ENCODE data around the gene KPNB1.
A peak's percentile ranks its signal among the peaks of the same experiment; 100 is the strongest.

The KPNB1 gene

DNA sequence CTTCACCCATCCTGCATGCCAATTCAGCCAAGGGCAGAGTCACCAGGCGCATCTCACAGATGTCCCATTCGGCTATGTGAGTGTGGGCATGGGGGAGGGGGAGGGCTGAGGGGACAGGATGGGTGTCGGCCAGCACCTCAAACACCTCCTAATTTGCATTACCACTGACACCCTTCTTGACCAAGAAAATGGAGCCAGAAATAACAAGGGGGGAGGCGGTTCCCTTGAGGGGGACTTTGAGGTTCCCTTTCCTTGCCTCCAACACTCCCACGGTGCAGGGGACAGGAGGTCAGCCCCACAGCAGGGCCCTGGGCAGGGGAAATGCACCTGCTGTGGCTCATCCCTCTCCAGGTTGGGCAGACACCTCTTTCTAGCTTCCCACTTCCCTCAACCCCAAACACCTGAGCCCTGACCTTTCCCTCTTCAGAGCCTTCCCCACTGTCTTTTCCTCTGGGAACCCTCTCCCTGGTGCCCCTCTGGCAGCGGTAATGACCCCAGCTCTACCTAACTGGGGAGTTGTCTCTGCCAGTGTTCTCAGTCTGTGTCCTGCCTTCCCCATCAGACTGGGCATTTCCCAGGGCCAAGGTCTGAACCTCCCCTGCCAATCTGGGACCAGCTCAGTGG is 65.2 kb downstream of the KPNB1 start:
- DNase-seq = no peak

DNA sequence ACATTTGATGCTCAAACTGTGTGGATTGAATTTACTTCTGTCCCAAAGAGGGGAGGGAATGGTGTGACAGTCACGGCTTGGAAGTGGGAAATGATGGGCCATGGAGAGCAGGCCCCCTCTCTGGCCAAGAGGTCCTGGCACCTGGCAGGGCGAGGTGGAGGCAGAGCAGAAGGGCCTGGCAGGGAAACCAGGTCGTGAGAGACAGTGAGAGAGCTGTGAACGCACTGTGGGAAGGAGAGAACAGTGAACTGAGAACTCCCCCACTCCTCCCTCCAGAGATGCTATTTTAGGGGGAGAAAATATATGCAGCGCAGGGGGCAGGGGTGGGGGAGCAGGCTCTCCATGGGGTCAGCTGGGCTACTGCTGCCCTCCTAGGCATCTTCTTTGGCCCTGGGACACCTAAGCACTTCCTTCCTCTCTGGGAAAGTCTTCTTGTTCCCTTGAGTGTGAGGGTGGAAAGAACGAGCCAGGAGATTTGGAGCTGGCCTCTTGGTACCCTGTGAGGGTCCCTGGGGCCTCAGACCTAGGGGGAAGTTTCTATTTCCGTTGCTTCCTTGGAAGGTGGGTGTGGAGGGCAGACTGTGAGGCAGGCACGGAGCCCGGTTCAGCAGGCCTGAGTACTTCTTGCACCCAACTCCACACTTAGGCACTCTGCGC is 66.1 kb downstream of the KPNB1 start:
- no peak for DNase-seq

DNA sequence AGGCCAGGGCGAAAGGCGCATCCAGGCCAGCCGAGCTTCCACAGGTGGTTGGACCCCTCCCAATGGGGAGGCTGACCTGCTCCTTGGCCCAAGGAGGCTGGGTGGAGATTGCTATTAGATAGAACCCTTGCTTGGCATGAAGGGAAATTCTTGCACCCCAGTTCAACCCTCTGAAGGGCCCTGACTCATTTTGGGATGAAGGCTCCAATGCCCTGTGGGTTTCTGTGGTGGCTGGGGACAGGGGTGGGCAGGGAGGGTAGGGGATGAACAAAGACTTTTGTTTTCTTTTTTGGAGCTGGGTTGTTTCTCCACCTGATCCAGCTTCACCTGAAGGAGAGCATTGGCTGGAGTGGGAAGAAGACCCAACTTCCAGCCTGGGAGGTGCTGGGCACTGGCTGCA is 66.7 kb downstream of the KPNB1 start:
- no peak for DNase-seq

DNA sequence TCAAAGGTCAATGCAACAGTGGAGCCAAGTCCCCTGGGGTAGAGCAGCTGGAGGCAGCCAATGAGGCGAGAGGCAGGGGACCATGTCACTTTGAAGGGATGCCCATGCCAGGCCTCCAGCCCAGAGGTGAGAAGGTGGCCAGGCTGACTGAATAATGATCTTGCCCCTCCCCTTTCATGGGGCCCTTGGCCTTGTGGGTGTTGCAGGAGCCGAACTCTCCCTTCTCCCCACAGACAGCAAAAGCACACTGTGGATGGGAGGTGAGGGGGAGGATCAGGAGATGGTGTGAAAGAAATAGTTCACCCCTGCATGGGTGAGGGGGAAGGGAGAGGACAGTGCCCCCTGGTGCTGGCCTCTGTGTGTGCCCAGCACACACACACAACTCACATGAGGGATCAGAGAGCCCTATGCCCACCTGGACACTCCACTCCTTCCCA is 67.6 kb downstream of the KPNB1 start:
- DNase-seq = no peak

DNA sequence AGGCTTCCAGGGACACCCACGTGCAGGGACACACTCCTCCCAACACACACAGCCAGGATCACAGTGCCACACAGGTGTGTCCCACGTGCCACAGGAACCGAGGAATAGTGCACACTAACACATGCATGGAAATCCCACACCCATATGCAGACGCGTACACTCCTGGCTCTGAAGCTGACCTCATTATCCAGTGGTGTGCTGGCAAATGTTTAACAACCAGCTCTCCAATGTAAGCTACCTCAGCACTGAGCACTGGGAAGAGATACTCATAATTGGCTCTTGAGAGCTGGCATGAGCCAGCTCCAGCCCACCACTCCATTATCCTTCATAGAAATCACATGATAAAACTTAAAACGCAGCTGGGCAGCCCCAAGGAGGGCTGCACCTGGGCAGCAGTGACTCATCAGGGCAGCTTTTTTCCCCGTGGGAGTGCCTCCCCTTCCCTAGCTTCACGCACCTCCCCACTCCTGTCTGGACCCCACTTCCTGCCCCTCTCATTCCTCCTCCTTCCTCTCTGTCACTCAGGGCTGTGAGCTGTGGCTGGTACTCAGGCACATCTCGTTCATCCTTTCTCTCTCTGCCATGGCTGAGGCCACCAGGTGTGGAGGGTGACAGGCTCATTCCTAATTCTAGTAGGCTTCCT is 68.4 kb downstream of the KPNB1 start:
- DNase-seq = peak; percentile 74

DNA sequence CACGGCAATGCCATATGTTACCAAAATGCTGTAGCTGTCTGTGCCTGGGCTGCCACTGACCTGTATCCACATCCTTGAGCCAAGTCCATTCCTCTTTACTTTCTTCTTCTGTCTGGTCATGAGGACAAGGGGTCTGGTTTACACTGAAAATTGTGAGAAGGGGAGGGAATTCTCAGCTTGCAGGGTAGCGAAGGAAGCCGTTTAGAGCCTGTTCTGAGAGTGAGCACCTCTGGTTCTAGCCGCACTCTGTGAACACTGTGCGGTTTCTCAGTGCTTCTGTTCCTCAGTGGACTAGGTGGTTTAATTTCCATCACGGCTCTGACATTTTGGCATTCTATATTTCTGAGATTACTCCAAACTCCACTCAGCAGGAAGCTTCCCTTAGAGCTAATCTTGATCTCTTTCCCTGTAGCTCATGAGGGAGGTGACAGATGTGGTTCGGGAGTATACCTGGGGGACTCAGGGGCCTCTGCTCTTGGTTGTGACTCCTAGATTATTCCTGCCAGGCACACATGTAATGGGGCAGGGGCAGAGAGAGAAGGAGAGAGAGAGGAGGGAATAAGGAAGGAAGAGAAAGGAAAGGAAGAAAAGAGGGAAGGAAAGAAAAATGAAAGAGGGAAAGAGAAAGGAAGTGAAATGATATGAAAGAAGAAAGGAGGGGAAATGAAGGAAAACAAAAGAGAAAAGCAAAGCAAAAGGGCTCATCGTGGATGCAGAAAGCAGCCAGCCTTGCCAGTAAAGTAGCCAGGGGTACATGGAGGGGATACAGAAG is 69.1 kb downstream of the KPNB1 start:
- peak; percentile 36 for DNase-seq

DNA sequence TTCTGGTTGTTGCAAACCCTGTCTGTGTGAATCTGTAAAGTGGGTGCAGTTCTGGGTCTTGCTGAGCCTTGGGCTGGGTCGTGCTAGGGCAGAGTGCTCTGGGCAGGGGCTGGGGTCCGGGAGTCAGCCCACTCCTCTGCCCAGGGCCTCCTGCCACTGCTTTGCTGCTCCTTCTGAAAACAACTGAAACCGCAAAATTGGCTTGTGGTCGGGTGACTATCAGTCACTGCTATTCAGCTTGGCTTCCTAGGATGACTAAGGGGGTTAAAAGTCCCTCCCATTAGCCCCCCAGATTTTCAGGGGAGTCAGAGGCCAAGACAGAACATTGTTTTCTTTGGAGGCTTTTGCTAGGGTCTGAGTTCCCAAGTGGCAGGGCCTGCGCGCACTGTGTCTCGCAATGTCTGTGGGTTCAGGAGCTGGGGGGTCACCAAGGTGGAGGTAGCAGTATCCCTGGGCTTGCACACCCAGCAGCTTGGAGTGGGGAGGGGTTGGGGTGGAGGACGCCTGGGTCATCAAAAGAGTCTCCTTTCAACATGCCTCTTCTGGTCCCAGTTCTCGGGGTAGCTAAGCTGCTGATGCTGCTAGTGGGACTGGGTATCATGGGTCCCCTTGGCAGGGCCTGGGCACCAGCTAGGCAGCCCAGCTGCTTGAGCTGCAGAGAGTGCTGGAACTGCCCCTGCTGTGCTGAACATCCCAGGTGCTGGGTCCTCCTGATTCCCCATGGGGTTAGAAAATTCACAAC is 69.9 kb downstream of the KPNB1 start:
- no peak for DNase-seq

DNA sequence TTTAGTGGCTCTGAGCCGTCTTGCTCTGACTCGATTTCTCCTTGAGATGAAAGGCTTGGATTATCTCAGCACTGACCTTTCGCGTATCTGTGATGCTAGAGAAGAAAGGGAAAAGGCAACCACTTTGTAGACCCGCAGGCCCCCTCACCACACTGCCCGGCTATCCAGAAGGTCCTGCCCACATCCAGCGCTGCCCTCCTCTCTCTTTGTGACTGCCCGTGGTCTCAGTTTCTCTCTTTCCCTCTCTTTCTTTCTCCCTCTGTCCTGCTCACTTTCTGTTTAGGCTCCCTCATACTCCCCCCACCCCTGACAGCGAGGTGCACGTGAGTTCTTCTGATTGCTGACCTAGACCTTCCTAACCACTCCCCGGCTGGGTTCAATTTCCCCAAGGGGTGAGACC is 70.5 kb downstream of the KPNB1 start:
- DNase-seq = no peak

DNA sequence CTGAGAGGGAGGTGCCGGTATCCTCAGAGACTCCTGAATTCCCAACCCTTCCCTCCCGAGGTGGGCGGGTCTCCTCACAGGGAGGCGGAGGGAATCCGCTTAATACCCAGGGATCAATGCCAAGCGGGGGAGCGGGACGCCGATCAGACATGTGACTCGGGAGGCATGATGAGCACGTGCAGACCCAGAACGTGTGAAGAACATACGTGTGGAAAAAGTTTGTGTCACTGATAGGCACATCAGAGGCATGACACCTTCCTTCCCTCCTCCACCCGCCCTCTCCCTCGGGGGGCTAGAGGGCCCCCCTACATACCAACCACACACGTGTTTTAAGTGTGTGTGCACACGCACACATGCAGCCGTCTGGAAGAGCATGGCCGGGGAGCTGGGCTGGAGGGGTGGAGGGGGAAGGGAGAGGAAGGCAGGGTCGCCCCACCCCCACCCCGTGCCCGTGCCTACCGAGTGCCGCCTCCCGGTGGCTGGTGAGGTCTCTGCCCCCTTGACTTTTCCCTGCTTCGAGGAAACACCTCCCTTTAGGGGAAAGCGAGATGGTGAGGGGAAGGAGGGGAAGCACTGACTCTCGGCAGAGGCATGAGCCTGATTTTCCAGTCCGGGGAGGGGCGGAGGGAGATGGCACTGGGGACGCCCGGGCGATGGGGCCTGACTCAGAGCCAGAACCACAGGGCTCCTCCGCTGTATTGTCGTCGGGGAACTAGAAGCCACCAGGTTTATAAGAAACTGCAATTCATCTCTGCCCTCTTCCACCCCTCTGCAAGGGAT is 71.2 kb downstream of the KPNB1 start:
- DNase-seq = peak; percentile 46

DNA sequence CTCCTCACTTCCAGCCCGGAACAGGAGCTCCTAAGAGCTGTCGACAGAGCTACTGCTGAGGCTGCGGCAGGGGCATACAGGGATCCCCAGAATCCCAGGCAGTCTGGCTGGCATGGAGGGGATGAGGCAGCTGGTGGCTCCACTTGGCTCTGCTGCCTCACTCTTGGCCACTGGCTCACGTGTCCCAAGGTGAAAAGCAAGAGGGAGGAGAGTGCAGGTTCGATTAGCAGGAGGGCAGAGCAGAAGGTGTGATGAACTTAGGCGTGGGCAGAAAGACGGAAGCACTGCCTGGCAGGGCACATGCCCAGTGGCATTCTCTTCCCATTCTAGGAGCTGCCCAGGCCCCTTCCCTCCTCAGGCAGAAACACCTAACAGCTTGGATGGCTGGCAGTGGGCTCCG is 72.0 kb downstream of the KPNB1 start:
- peak; percentile 51 for DNase-seq

DNA sequence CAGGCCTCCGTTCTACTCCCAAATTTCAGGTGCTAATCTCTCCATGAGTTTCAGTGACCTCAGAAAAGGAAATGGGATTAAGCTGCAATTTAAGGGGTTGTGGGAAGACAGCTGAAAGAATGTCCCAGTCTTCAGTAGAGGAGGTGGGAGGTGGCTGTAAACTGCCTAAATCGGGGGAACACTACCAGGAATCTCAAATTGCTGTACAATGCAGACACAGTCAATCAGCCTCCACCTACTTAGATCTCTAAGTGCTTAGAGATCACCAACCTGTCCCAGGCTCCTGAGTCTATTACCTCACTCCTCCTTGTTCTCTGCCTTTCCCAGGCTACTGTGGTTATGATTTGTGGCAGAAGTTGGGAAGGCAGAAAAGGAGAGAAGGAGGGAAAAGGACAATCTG is 75.0 kb downstream of the KPNB1 start:
- DNase-seq = no peak

DNA sequence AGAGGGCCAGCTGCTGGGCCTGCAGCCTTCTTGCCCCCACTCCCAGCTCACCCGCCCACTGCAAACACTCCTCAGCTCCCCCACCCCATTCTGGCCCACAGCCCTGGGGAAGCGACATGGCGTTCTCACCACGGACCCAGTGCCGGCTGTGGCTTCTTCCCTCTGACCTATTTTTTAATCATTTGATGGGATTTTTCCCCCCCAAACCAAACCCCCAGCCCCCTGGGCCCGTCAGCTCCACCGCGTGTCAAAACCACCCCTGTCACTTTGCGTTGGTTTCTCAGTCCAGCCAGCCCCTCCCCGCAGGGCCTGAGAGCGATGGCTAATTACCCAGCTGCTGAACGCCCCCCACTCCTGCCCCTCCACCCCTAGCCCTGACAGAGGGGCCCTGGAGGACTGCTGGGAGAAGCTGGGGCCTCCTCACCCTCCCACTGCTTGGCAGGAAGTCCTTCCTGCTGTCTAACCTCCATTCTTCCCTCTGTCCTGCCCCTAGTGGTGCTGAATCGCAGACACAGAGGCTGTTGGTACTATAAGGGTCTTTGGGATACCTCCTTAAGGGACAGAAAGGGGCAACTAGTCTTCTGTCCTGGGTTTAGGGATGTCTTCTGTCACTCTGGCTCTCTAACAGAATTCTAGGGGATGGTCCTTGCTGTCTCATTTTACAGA is 75.9 kb downstream of the KPNB1 start:
- DNase-seq = peak; percentile 43

DNA sequence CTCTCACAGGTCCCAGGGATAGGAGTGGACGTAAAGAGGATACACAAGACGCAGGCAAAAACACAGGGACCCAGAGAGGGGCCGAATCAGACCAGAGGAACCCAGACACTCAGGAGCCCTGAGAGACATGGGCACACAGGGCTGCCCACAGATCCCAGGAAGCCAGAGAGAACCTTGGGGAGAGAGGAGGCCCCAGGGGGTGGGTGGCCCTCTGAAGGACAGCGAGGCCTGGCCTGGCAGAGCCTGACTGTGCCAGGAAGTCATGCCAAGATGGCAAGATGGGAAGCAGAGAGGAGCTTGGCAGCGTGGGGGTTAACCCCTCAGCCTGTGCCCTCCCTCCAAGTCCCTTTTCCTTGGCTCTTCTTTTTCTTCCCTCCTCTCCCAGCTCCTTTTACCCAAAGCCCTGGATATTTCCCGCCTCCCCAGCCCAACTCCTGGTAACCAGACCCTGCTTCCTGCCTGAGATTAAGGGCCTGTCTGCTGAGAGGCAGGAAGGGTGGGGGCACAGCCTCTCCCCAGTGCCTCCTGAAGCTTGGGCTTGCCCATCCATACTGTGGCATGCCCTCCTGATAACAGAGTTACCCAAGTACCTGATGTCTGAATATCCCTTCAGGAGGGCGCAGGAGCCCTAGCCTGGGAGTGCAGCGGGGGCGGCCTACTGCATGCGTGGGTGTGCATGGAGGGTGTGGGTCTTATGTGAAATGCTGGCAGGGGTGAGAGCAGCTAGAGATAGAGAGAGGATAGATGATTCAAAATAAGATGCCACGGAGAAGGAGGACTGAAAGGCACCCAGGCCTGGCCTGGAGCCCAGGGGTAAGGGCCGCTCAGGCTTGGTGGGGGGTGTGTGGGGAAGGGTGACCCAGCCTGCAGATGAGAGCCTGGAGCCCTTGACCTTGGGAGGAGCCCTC is 77.3 kb downstream of the KPNB1 start:
- DNase-seq = peak; percentile 26

DNA sequence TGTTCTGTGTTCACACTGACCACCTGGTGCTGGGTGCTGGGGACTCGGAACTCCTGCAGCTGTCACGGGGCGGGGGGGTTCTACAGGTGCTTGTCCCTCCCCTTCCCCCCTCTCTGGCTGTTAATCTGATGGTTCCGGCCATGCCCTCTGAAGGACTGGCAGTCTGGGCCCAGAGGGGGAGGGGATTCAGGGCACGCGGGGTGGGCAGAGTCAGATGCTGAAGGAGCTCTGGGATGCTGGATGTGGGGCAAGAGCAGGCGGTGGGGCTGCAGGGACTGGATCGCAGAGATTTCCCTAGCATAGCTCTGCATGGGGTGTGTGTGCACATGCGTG is 78.0 kb downstream of the KPNB1 start:
- no peak for DNase-seq

DNA sequence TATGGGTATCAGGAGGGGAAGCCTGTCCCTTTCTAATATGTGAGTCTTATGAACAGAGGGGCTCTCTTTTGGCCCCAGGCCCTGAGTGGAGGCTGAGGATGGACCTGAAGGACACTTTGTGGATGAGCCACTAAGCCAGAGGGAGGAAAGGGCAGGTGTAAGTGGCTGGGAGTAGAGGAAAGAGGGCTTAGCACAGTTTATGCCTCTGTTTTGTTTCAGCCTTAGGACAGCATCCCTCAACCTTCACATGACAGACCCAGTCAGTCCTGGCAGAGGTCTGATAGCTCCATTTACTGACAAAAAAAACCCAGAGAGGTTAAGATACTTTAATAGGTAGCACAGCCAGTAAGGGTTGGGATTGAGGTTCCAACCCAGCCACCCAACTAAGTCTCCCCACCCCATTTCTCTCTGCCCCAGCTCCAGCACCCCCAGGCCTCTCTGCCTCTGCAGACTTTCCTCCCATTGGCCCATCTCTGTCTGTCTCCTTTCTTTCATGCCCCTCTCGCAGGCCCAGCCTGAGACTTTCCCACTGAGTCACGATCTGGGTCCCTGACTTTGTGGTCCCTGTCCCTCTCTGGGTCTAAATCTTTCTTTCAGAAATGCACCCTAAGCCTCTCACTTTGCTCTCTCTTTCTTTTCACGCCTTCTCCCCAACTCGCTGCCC is 78.6 kb downstream of the KPNB1 start:
- no peak for DNase-seq

DNA sequence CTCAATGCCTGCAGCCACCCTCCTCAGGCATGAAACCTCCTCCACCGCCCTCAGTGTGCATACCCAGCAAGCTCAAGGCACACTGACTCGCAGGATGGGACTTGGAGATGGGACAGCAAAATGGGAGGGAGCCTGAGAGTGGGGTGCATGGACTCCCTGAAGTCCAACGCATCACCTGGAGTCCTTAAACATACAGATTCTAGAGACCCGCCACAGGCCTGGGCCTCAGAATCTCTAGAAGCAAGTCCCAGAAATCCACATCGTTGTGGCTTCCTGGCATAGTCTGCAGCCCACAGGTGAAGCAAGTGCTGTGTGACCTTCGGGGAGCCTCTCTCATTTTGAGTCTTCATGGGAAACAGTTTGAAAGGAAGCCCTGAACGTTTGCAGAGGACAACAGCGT is 79.8 kb downstream of the KPNB1 start:
- DNase-seq = no peak

DNA sequence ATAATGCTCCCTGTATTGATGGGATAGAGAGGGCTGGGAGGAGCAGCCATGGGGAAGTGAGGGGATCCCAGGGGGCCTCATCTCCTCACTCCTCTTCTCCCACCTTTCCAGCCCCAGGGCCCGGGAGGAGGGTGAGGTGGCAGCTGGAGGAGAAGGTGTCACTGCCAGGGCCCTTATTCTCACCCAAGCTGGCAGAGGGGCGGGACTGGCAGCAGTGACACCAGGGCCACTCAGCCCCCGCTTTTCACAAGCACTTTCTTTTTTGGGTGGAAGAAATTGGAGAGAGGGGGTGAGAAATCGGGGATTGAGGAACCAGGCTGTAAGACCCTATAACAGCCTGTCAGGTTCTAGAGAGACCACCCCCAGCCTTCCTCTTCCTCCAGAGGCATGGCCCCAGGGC is 81.0 kb downstream of the KPNB1 start:
- no peak for DNase-seq

DNA sequence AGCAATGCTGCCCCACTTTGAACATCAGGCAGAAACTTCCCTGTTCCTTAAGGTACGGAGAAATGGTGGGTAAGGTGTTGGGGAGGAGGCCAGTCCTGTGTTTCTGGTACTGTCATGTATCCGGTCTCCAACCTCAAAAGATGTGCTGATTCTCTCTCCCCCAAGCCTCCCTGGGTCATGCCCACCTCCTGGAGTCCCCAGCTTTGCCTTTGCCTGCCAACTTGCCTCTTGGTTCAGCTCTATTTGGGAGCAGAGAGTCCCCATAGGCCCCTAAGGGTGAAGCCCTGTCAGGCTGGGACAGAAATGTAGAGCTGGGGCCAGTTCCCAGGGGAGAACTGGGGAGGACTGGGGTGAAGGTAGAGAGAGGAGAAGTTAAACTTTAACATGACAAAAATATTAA is 81.7 kb downstream of the KPNB1 start:
- no peak for DNase-seq

DNA sequence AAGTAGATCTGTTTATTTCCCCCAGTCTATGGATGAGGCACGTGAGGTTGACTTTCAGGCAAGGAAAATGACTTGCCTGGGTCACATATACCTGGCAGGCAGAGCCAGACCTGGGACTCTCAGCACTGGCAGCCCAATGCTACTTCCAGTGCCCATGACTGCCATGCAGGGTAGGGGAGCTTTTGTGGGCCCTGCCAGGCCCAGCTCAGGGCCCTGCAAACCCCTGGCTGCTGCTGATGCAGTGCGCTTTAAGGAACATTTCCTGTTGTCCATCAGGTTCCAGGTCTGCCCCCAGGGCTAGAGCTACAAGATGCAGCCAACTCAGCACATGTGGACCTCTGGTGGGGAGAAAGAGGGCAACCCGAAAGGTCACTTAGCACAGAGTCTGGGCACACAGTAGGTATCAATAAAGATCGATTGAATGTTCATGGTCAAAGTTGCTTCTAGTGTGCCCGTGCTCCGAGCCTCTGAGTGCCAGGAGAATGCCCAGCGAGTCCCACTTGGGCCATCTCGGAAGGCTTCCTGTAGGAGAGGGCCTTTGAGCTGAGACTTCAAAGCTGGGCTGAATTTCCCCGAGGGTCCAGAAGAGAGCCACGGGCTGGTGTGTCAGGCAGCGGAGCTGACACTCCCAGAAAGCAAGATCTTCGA is 82.8 kb downstream of the KPNB1 start:
- peak; percentile 16 for DNase-seq
